Activated gamma-delta T cell treated with anti-CD3 and anti-CD28 coated beads, Interleukin-2, amount 50 U/mL, for 16 hours (primary cell): Measurements from ENCODE around the gene LRRC17.

Source experiments
- DNase-seq: peaks from one replicate; pipeline ENCODE4 v3.0.0-alpha.2; 2020; ENCODE audit warnings: low read depth

The LRRC17 gene

DNA sequence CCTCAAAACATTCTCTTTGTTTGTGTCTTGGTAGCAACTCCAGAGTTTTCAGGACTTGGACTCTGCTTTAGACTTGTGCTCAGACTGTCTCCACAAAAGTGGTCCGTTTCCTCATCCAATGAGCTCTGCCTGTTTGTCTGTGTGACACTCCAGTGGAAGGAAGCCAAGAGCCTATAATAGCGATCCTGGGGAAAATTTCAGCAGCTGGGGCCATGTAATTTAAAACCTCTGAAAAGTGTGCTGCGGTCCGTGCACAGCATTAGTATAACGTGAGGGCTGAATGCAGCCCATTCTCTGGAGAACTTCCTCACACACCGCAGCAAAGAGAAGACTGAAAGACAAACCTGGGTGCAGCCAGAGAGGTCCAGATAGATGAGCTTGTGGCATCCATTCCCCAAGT, at the start of gene LRRC17:
Gene LRRC17 (plus strand): TSS at position 259 of the 400 bp plus-strand sequence. CDS start 20,914 bp downstream, outside the sequence.
- no peak for DNase-seq

GRCh38 chr7:102864958-102865357, 47.8 kb upstream of the LRRC17 start:
- no peak for DNase-seq

DNA sequence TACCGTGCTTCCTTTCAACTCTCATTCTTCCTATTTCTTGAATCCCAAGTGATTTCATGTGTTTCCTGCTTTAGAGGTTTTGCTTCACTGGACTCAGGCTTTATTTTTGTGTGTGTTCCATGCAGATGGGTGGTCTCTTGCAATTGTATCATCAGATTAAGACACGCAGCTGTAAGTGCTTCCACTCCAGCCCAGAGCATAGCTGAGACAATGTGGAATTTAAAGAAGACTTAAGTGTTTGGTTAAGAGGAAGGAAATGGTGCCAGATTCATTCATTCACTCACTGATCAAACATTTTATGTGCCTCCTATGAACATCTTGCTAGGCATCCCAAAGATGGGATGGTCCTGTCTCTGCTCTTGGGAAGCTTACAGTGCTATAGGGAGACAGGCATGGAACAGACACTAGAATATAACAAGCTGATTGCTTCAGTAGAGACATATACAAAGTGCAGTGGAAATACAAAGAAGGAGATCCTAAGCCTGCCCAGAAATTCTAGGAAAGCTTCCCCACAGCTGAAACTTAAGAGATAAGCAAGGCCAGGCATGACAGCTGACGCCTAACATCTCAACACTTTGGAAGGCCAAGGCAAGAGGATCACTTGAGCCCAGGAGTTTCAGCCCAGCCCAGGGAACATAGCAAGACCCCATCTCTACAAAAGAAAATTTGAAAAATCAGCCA, 46.1 kb upstream of the LRRC17 start:
- no peak for DNase-seq

GRCh38 chr7:102869195-102869594, 43.6 kb upstream of the LRRC17 start:
- DNase-seq: no peak

DNA sequence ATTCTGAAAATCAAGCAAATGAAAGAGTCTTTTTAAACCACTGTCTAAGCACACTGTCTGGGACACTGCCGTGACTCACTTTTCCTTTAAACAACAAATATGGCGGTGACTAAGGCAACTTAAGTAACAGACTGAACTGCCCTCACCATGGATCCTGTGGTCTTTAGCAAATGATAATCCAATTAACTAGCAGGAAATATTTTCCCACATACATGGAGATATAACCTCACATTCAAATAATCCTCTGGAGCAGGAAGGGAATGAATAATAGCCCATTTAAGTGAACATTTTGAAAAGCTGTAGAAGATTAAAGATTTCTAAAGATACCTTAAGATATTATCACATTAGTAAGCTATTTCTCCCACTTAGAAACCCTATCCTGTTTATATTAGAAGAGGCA, 40.3 kb upstream of the LRRC17 start:
- DNase-seq: no peak

- DNase-seq: no peak
Observed at GRCh38 chr7:102873470-102874165, 39.2 kb upstream of the LRRC17 start.

DNA sequence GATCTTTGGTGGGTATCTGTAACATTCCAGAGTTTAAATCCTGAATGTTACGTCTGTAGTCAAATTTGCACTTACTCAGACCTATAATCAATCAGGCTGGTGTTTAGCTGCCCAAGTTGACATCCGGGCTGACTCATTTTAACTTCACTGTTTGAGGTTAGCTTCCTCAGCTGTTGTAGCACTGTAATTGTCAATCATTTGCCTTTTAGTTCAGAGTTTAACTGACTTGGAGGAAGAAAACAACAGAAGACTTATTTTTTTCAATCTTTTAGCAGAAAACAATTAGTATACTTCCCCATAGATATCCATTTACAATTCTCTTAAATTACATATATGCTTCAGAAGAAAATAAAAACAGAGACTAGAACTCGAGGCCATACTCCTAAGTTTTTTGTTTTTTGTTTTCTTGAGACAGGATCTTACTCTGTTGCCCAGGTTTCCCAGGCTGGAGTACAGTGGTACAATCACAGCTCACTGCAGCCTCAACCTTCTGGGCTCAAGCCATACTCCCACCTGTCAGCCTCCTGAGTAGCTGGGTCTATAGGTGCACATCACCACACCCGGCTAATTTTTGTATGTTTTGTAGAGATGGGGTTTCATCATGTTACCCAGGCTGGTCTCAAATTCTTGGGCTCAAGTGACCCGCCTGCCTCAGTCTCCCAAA, 38.5 kb upstream of the LRRC17 start:
- DNase-seq: no peak

- no peak for DNase-seq
Observed at GRCh38 chr7:102874966-102875365, 37.8 kb upstream of the LRRC17 start.

DNA sequence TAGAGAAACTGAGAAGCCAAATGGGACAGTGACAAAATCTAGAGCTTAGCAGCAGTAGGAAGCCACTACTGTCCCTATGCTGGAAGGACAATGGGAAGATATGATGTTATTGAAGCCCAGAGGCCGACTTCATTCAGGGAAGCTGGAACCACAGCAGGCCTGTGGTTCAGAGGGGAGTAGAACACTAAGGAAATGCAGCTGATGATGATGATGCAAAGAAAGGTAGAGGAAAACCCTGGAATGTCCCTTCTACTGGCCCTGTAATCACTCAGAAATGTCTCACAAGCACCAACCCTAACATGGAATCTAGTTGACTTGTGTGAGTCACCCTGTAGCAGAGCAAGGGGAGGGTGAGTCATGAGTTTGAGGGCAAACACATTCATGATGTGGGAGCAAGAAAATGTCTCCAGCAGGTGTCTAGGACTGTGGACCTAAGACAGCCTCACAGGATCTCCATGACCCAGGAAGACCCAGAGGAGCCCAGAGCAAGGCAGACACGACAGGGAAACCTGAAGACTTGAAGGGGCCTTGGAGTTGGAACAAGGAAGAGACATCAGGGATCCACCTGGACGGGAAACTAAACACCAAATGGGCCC, 37.0 kb upstream of the LRRC17 start:
- no peak for DNase-seq

DNA sequence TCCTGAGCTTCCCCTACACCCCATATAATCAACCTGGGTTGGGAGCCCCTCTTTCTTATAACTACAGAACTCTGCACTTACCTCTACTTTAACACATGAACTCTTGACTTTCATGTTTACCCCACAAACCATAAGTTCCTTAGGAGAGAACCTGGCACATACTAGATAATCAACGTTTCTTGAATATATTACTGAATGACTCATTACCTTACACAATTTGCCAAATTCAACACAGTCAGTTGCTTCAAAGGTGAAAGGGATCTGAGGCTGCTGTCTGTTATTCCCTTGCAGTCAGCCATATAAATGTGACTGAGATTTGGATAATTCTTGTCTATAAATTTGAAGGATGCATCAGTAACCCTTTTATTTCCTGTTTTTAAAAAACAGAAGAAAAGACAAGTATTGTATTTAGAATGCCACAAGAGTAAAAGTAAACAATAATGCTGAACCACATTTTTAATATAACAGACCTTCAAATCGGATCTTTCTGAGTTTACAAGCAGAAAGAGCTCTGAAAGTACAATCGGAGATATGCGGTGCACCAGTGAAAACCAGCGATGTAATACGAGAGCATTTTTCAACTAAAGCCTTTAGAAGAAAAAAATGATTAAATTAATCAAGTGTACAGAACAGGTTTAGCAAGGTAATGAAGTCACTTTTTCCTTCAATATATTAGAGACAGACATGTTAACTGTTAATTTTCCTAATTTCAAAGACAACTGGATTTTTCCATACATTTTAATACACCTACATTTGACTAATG, 29.5 kb upstream of the LRRC17 start:
- no peak for DNase-seq

- DNase-seq: no peak
Observed at GRCh38 chr7:102888561-102889233, 24.1 kb upstream of the LRRC17 start.

DNA sequence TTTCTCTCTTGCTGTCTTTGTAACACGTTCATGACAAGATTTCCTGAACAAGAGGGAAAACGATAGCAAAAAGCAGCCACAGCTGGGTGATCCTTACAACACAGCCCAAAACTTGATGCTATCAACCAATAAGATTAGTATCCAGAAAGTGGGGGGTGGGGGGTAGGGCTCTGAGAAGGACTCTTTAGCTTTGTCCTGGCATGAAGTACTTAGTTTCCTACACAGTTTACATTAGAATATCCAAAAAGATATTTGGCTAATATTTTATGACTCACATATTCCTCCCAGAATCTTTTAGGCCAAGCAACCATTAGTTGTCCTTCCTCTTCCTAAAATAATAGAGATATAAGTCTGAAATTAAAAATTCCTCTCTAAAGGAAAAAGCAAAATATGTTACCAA, 22.9 kb upstream of the LRRC17 start:
- no peak for DNase-seq

DNA sequence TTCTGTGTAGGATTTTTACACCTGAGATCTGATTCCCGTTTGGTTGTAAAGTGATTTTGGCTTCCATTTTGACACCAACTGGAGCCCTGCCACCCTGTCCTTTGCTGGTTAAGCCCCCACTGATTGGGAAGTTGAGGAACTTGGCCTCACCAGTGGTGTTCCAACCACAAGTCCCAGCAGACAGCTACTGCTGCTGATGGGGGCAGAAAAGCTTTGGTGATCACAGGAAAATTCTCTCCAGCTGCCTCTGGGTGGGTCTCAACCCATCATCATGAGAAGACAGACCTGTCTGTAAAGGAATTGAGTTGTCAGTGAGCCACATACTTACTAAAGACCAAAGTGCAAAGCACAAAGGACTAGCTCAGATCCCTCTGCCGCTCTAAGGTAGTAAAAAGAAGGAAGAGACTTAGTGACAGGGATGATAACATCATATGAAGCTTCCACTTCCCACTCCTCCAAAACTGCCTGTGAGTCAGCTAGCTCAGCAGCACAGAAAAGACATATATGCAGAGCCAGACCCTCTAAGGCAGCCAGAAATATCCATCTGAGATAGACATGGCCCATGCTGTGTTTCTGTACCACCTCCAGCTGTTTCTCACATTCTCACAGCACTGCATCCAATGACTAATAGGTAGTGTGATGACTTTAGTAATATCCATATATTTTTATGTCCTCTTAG, 22.4 kb upstream of the LRRC17 start:
- DNase-seq: no peak

GRCh38 chr7:102890971-102891692, 21.7 kb upstream of the LRRC17 start:
- DNase-seq: no peak

DNA sequence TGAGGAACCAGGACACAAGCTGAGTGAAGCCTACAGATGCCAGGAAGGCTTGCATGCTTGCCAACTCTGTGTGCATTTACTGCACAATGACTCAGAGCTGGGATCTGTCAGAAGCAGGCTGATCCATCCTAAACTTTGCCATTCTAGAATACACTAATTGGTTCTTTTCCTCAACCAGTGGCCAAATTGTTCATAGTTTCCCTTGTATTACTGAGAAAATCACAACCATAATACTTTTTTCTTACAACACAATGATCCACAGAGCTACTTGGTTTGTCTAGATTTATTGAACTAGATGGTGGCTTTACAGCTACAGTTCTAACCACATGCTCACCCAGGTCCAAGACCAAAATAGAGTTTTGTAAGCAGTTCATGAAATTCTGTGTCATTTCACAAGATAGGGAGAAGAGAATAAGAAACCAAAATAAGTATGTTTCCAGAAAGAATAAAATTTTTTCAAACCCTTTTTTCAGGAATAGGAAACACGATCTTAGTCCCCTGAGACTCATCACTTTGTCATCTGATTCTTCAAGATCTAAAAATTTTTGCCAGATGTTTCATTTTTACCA, 21.0 kb upstream of the LRRC17 start:
- DNase-seq: no peak

DNA sequence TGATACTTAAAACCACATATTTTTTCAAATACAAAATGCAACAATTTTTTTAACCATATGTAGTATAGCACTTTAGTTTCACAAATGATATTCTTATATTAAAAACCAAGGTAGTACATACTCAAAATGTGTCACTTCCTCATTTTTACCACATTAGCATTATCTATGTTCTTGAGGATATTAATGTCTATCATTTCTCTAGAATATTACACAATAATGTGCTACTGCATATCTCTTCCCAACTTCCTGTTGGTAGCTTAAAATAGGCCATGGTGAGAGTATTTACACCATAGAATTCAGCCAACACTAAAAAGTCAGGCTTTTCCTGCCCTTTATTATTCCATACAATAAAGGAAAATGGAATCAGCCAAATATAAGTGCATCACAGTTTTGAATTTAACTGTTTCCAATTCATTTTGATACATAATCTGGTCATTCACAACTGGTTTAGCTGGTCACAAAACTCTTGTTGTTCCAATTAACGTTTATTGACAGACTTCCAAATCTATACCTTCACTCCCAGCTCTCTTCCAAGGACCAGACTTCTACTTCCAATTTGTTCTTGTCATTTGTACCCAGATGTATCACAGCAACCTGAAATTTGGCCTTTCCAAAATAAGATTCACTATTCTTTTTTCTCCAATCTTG, 20.0 kb upstream of the LRRC17 start:
- DNase-seq: no peak

- no peak for DNase-seq
Observed at GRCh38 chr7:102895602-102896001, 17.2 kb upstream of the LRRC17 start.

- DNase-seq: no peak
Observed at GRCh38 chr7:102896585-102896984, 16.2 kb upstream of the LRRC17 start.

DNA sequence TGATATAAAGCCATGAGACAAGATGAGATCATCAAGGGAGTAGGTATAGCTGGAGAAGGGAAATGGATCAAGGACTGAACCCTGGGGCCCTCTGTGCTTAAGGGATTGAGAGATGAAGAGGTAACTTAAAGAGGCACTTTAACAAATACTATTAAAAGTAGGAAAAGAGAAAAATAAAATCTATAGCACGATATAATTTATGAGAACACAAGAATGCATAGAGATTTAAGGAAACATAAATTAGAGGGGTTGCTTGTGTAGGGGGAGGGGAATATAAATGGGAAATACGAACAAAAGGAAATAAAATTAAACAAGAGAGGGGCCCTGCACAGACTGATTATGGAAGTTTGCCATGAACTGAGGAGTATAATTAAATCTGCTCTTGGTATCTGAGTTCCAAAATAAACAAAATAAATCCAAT, 15.6 kb upstream of the LRRC17 start:
- DNase-seq: no peak
